ENCODE measurements around the gene EYA2.

DNA sequence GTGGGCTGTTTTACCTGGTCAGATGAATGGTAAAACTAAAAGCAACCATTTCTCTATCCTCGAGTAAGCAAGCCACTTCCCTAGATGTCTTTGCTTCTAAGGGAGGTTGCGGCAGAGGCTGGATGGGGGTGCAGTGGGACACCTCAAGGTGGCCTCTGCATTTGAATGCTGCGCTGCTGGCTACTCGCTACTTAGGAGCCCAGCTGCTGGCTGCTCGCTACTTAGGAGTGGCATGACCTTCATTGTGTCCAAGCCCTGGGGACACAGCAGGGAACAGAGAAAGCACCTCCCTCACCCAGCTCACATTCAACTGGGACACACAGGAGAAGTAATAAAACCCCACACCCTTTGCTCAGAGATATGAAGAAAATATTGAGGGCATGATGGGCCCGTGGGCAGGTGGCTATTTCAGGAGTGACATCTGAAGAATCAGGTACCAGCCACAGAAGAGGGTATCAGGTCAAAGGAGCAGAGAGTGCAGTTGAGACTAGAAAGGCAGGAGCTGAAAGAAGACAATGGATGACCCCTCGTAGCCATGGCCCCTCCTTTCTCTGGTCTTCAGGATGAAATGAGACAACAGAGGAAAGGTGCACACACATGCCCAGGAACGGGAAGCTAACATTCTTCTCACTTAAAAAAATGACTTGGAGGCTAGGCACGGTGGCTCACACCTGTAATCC lies 312.5 kb downstream of the EYA2 start:
- TF ChIP-seq, protein P1, sequence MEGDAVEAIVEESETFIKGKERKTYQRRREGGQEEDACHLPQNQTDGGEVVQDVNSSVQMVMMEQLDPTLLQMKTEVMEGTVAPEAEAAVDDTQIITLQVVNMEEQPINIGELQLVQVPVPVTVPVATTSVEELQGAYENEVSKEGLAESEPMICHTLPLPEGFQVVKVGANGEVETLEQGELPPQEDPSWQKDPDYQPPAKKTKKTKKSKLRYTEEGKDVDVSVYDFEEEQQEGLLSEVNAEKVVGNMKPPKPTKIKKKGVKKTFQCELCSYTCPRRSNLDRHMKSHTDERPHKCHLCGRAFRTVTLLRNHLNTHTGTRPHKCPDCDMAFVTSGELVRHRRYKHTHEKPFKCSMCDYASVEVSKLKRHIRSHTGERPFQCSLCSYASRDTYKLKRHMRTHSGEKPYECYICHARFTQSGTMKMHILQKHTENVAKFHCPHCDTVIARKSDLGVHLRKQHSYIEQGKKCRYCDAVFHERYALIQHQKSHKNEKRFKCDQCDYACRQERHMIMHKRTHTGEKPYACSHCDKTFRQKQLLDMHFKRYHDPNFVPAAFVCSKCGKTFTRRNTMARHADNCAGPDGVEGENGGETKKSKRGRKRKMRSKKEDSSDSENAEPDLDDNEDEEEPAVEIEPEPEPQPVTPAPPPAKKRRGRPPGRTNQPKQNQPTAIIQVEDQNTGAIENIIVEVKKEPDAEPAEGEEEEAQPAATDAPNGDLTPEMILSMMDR (conservative IDR thresholded peaks at IDR 0.05 in 1 of 2, IDR thresholded peaks at IDR 0.05 in 1 of 2; ENCODE audit: extremely low read depth in 1 of 2, insufficient read depth in 1 of 2, low read depth in 1 of 2, low read length in 2 of 2): no peak
- no peak for TF ChIP-seq EZH2 (IDR thresholded peaks at IDR 0.05; ENCODE audit: borderline replicate concordance, low read length)

All from mammary epithelial cell (primary cell).